ENCODE results near the gene OPN1MW3.
"Not testable (repeated sequence)": the region's sequence is repeated elsewhere in the genome, so short reads cannot be mapped to it uniquely, and the experiment has no call there.

DNA sequence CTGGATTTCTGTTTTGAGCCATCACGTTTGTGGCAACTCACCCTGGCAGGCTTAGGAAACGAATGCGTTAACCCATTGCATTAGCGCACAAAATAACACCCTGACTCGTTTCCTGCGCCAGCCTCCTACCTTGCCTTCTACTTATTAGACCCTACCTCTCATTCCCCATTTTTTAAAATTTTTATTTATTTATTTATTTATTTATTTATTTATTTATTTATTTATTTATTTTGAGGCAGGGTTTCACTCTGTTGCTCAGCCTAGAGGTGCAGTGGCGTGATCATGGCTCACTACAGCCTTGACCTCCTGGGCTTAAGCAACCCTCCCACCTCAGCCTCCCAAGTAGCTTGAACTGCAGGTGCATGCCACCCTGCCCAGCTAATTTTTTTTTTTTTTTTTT, 45.6 kb downstream of the OPN1MW3 start:
- TF ChIP-seq, protein P1, sequence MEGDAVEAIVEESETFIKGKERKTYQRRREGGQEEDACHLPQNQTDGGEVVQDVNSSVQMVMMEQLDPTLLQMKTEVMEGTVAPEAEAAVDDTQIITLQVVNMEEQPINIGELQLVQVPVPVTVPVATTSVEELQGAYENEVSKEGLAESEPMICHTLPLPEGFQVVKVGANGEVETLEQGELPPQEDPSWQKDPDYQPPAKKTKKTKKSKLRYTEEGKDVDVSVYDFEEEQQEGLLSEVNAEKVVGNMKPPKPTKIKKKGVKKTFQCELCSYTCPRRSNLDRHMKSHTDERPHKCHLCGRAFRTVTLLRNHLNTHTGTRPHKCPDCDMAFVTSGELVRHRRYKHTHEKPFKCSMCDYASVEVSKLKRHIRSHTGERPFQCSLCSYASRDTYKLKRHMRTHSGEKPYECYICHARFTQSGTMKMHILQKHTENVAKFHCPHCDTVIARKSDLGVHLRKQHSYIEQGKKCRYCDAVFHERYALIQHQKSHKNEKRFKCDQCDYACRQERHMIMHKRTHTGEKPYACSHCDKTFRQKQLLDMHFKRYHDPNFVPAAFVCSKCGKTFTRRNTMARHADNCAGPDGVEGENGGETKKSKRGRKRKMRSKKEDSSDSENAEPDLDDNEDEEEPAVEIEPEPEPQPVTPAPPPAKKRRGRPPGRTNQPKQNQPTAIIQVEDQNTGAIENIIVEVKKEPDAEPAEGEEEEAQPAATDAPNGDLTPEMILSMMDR (IDR thresholded peaks at IDR 0.05; ENCODE audit: poor library complexity, severe bottlenecking) = not testable (repeated sequence)
- not testable (repeated sequence) for TF ChIP-seq POLR2AphosphoS5 (IDR thresholded peaks at IDR 0.05); TAF1 (IDR thresholded peaks at IDR 0.05; ENCODE audit: low read depth); EP300 (conservative IDR thresholded peaks at IDR 0.05; ENCODE audit: poor library complexity, severe bottlenecking); MXI1 (conservative IDR thresholded peaks at IDR 0.05; ENCODE audit: poor library complexity, severe bottlenecking); EZH2 (IDR thresholded peaks at IDR 0.05; ENCODE audit: borderline replicate concordance, insufficient read depth, low read length, poor library complexity, severe bottlenecking)
- TF ChIP-seq, protein P2, sequence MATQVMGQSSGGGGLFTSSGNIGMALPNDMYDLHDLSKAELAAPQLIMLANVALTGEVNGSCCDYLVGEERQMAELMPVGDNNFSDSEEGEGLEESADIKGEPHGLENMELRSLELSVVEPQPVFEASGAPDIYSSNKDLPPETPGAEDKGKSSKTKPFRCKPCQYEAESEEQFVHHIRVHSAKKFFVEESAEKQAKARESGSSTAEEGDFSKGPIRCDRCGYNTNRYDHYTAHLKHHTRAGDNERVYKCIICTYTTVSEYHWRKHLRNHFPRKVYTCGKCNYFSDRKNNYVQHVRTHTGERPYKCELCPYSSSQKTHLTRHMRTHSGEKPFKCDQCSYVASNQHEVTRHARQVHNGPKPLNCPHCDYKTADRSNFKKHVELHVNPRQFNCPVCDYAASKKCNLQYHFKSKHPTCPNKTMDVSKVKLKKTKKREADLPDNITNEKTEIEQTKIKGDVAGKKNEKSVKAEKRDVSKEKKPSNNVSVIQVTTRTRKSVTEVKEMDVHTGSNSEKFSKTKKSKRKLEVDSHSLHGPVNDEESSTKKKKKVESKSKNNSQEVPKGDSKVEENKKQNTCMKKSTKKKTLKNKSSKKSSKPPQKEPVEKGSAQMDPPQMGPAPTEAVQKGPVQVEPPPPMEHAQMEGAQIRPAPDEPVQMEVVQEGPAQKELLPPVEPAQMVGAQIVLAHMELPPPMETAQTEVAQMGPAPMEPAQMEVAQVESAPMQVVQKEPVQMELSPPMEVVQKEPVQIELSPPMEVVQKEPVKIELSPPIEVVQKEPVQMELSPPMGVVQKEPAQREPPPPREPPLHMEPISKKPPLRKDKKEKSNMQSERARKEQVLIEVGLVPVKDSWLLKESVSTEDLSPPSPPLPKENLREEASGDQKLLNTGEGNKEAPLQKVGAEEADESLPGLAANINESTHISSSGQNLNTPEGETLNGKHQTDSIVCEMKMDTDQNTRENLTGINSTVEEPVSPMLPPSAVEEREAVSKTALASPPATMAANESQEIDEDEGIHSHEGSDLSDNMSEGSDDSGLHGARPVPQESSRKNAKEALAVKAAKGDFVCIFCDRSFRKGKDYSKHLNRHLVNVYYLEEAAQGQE (IDR thresholded peaks at IDR 0.05; ENCODE audit: borderline replicate concordance) = not testable (repeated sequence)
